GM18868 (cell line): ENCODE data around the gene MCHR2.

ENCODE experiments used
- ATAC-seq: cut with Tn5 transposase; IDR thresholded peaks from one replicate; pipeline ENCODE4 v1.9.1; 2021; ENCODE audit warnings: mild to moderate bottlenecking, moderate library complexity; ENCODE audit not compliant: unreplicated experiment

MCHR2 gene

DNA sequence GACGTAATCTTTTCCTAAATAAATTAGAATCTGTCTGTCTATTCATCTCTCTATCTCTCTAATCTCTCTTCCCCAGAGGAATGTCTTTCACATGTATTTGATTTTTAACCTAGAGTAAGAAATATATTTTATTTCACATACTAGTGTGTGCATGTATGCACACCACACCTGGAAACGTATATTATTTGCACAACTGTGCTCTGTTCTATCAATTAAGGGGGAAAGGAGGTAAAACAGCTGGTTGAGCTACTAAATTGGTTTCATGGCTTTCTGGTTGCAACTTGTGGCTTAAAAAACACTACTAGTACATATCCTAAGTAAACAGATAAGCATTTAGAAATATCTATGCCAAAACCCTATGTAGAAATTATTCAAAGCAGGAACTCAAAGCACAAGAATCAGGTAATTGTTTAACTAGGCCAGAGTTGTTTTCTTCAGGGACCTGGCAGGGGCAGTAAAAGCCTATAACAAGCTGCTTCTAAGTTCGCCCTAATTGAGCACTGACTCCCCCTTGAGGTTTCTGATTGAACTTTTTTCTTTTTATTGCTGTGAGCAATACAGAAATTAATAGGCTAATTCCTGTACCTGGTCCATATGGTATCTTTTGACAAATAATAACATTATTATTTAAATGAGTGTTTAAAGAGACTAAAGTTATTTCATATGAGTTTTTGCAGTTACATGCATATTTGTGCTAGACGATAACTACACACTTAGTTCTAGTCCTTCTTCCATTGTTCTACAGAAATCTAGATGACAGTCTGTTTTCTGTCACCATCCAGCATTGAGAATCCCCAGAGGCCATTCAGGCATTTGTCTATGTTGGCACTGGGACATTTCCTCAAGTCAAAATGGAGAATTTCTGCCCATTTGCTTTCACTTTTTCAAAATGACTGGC is 88.6 kb downstream of the MCHR2 start:
- ATAC-seq: peak; percentile 98

DNA sequence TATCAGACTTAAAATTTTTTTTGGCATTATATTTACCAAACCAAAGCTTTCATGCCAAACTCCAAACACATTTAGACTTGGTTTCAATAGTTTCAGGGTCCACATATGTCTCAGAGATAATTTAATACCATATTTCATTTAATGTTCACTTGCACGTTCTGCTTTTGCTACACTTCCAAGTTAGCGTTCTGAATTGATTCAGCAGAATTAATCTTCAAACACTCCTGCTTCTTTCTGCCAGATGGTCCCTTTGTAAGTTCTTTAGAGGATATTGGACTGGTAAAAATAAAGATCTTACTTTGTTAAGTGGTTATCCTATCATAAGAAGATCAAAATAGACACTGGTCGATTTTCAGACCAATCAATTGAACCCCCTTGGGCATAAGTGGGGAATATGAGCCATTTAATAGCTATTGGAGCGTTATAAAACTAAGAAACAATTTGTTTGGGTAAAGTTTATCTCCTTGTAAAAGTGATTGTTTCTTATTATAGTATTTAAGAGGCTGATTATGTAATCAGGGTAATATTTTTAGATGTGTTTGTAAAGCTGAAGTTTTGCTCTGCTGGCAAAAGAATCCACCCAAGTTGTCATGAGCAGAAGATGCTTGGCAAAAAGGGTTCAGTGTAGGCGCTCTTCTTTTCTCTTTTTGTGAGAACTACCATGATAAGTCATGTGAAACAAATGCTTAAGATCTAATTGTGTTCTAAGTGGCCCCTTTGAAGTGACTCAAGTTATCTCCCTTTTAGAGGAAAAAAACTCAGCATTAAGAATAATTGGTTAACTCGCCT is 92.2 kb downstream of the MCHR2 start:
- ATAC-seq: no peak

DNA sequence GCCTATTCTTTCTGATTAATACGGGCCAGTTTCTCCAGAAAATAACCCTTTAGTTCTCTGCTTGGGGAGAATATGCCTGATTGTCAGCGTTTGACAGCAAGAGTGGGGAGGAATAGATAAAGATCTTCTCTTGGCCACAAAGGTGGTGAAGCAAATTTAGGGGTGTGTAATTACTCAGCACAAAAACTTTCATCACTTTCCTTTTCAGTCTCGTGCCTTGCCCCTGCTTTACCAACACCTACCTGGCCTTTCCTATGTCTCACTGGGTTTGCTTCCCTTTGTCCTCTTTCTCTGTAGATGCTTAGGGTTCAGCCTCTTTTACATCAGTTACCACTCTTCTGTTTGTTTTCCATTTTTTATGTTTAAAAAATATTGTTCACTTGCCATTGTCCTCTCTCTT is 99.2 kb downstream of the MCHR2 start:
- peak; percentile 93 for ATAC-seq

DNA sequence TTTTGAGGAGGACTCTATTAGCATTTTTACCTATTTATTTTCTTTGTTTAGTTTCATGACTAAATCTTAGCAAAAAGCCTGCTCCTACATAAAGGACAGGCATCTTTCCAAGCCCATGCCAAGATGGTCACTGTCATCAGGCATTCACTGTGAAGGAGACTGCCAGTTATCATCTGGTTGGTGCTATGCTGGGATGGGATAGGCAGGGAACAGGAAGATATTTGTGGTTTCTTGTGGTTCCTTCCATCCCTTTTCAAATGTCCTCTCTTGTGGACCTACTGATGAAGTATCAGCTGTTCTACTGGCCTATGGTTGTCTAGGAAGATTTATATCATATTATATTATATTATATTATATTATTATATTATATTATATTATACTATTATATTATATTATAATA is 107.0 kb downstream of the MCHR2 start:
- no peak for ATAC-seq

DNA sequence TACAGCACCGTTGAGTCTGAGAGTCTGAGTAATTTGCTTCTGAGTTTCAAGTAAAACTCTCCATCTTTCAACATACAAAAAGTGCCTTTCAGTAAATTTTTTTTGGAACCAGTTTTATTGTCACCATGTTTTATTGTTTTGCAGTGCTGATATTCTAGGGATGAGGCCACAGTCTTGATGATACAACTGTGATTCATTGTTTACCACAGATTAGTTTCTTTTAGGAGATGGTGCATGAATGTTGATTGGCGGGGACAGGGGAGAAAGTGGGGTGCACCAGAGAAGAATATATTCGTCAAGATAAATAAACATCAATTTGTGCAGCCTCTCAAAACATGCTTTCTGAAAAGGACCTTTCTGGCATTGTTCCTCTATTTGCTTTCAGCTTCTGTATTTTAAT is 109.0 kb downstream of the MCHR2 start:
- ATAC-seq: no peak

DNA sequence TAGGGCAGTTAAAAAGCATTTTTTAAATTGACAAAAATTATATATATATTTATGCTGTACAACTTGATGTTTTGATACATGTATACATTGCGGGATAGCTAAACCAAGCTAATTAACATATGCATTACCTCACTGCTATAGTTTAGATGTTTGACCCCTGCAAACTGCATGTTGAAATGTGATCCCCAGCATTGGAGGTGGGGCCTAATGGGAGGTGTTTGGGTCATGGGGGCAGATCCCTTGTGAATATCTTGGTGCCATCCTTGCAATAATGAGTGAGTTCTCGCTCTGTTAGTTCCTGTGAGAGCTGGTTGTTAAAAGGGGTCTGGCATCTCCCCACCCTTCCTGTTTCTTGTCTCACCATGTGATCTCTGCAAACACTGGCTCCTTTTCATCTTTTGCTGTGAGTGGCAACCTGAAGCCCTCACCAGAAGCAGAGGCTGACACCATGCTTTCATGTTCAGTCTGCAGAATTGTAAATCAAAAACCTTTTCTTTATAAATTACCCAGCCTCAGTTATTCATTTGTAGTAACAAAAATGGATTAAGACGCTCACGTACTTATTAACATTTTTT is 111.8 kb downstream of the MCHR2 start:
- no peak for ATAC-seq

DNA sequence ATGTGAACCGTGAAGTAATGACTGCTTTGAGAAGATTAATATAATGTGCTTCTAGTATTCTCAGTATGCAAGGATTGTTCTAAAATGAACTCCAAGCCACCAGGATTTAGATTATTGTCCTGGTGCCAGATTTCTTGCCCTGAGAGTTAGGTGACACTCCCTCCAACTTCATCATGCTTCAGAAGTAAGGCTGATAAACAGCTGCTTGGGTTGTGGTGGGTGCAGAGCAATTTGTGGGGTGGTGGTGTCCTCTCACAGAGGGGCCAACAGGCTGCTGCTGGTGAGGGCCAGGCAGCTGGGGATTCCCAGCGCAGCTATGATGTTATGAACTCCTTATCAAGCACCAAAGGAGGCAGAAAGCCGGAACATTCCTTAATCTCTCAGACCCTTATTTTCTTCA is 114.6 kb downstream of the MCHR2 start:
- ATAC-seq: no peak

DNA sequence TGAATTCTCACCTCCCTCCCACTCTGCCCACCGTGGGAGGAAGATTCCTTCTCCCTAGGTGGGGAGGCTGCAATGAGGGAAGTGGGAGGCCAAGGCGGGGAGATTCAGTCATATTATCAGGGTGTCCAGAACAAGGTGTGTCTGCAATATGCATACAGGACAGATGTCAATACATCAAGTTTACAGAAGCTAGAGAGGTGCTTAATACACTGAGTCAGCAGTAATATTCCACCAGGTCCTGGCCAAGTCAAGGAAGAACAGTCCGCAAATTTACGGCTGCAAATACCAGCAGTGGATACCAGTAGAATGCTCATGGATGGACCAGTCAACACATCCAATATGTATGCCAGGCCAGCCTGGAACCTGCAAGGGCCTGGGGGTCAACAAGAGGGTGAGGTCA is 119.0 kb downstream of the MCHR2 start:
- no peak for ATAC-seq

DNA sequence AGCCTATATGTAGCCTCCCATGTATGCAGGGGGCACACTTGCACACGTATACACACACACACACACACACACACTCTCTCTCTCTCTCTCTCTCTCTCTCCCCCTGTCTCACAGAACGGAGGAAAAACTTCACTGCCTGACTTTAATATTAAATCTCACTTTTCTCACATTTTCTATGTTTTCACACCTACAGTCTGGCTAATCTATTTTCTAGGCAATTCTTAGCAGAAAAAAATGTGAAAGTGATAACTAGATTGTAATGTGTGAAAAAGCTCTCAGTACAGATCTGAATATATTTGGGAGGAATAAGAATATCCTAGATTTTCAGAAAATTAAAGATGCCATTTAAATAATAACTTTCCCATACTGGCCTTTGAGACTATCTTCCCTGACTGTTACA is 120.9 kb downstream of the MCHR2 start:
- no peak for ATAC-seq

DNA sequence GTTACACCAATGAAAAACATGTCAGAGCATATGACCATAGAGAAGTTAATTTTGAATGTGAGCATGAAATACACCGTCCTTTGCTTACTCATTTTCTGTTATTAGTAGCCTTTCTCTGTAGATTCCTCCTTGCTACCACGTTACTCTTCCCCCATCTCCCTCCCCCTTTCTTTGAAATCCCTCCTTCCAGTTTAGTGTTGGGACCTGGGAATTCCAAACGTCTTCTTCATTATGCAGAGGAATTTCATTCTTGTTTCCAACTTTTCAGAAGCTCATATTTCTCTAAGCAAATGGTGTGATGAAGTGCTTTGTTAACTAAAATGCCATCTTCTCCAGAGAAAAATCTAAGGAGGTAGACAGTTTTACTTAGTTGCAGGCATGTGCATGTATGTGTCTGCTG is 122.4 kb downstream of the MCHR2 start:
- ATAC-seq: no peak
